Fibroblast of skin of right biceps (primary cell): ENCODE data around the gene RNF125.
"Not testable (repeated sequence)": the region's sequence is repeated elsewhere in the genome, so short reads cannot be mapped to it uniquely, and the experiment has no call there.

Source experiments
- DNase-seq: peaks from one replicate; pipeline ENCODE4 v3.0.0-alpha.2; 2013

Gene RNF125

GRCh38 chr18:32026491-32027086 is 8.0 kb downstream of the RNF125 start:
- DNase-seq, result no peak

DNA sequence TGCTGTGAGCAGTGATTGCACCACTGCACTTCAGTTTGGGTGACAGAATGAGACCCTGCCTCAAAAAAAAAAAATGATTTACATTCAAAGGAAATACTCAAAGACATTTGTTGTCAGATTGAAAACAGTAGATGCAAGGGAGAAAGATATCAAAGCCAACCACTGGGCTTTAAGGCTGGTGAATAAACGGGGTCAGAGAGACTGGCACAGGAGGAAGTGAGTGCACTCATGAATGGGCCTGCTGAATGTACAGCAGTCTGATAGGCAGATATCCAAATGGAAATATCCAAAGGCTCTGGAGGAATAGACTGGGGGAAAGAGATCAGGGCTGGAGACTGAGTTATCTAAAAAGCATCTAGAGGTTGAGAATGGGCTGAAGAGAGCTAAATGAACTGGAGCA is 10.9 kb downstream of the RNF125 start:
- DNase-seq, result no peak

GRCh38 chr18:32032609-32033008 is 14.0 kb downstream of the RNF125 start:
- no peak for DNase-seq

- DNase-seq, result no peak
Observed at GRCh38 chr18:32036506-32037180, 18.0 kb downstream of the RNF125 start.

DNA sequence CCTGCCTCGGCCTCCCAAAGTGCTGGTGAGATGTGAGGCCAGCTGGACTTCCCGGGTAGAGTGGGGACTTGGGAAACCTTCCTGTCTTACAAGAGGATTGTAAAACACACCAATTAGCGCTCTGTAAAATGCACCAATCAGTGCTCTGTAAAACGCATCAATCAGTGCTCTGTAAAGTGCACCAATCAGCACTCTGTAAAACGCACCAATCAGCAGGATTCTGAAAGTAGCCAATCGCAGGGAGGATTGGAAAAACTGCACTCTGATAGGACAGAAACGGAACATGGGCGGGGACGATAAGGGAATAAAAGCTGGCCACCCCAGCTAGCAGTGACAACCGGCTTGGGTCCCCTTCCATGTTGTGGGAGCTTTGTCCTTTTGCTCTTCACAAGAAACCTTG is 19.0 kb downstream of the RNF125 start:
- DNase-seq, result no peak

- DNase-seq, result no peak
Observed at GRCh38 chr18:32040936-32041335, 22.3 kb downstream of the RNF125 start.

GRCh38 chr18:32042337-32042736 is 23.7 kb downstream of the RNF125 start:
- DNase-seq, result no peak

- DNase-seq, result peak; percentile 46
Observed at GRCh38 chr18:32048507-32049091, 30.0 kb downstream of the RNF125 start.

DNA sequence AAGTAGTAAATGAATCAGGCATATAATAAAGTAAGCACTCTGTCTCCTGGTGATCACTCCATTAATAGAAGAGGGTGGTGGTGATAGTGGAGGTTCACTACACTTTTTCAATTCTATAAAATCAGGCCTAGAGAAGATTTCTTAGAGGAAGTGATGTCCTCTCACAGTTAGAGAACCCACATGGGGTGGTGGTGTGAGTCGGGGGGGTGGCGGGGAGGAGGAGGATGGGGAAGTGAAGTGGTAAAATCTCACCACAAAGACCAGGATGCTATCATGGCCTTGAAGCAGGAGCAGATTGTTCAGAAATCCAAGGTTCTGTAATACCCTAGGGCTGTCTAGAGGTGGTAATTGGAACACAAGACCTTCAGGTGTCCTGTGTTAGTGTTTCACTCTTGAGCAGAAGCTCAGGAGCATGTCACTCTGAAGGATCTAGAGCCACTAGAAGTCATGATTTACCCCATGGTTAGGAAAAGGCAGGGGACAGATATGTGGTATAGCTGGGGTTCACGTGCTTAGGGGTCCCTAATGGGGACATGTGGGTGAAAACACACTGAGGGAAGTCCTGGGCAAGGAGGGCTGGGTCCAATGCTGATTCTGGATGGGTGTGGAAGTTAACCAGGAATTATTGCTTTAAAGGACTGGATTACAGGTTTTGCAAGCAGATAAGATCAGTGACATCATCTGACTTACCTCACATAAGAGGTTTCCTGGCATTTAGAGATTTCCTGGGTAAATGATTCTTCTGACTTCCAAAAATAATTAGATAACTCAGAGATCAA is 31.0 kb downstream of the RNF125 start:
- peak; percentile 4 for DNase-seq

- no peak for DNase-seq
Observed at GRCh38 chr18:32056613-32057358, 38.2 kb downstream of the RNF125 start.

- DNase-seq, result no peak
Observed at GRCh38 chr18:32057624-32058165, 39.1 kb downstream of the RNF125 start.

- DNase-seq, result no peak
Observed at GRCh38 chr18:32060026-32060425, 41.4 kb downstream of the RNF125 start.

GRCh38 chr18:32067375-32068167 is 48.9 kb downstream of the RNF125 start:
- DNase-seq, result no peak

DNA sequence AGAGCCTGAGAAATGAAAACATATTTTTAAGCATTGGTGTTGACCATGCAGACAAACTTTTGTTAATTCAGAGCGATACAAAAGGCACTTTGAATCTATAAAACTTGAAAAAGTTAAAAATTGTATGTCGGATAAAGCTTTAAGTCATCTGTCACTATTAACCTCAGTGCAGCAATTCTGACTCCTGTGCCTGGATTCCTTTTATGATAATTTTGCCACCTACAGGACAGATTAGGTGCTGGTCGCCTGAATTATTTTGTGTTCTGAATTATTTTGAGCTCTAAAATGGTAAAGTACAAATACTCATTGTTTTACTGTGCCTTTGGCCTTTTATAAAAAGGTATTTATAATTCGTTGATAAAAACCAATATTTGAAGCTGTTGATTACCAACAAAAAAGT is 53.7 kb downstream of the RNF125 start:
- no peak for DNase-seq

DNA sequence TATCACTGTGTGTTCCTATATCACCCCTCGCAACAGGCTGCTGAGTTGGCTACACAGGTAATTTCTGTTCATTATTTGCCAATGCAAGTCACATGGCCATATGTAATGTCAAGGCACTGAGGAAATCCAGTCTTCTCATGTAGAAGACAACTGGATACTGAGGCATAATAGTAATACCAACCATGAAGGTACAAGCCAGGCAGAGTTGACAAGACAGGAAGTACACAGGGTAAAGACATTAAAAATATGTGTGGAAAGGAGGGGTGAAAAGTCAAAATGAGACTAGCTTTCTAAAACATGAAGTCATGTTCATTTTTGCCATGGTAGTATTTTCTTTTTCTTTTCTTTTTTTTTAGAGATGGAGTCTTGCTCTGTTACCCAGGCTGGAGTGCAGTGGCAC is 55.6 kb downstream of the RNF125 start:
- no peak for DNase-seq

GRCh38 chr18:32078845-32079244 is 60.2 kb downstream of the RNF125 start:
- DNase-seq, result no peak

- peak; percentile 38 for DNase-seq
Observed at GRCh38 chr18:32081881-32082280, 63.3 kb downstream of the RNF125 start.

DNA sequence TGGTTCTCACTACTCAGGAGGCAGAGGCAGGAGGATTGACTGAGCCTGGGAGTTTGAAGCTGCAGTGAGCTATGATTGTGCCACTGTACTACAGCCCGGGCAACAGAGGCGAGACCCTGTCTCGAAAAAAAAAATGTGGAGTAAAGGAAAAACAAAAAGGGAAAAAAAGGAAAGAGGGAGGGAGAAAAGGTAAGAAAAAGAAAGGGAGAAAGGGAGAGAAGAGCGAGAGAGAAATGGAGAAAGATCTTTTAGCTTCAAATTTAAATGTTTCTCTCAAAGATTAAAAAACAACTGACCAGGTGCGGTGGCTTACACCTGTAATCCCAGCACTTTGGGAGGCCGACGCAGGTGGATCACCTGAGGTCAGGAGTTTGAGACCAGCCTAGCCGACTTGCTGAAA is 65.2 kb downstream of the RNF125 start:
- no peak for DNase-seq

DNA sequence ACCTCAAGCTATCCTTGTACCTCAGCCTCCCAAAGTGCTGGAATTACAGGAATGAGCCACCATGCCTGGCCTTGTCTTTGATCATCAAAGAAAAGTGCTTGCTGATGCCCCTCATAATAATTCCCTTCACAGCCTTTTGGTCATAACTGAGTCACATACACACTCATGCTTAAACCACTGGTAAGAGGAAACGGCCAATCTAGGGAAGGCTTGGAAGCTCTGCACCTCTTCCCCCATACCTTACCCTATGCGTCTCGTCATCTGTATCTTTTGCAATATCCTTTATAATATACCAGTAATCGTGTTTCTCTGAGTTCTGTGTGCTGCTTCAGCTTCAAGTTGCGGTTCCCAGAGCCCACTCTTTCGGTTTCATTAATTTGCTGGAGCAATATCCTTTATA is 68.3 kb downstream of the RNF125 start:
- peak; percentile 70 for DNase-seq

GRCh38 chr18:32090831-32091230 is 72.2 kb downstream of the RNF125 start:
- DNase-seq, result not testable (repeated sequence)

DNA sequence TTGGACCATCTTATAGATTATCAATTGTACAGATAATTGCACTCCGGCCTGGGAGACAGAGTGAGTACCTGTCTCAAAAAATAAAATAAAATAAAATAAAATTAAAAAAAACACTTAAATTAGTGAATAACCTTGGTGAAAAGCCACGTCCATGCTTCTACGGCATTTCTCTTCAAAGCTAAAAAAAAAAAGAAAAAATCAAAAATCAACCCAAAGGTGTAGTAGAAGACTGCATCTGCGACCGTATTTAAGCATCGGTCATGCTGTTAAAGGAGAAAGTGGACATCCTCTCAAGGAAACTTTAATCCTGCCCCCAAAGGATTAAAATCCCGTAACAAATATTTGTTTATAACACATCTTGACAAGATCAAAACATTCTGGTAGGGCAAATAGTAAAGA is 72.7 kb downstream of the RNF125 start:
- DNase-seq, result no peak
